Measurements from ENCODE around the gene DPM3. TPM values are rescaled to one million over a fixed set of nuclear protein-coding genes. Genes with fewer than 3 reads are reported as not detected.

The DPM3 gene
- total RNA-seq, 1 donor from 2014 or later = 61.3 TPM

GRCh38 chr1:155133799-155134281, 6.5 kb downstream of the DPM3 start:
- Mint-ChIP-seq H3K27ac (ENCODE audit: unreplicated experiment) (peak overlapping the region; percentile 47), H3K9me3 (ENCODE audit: unreplicated experiment) (no peaks in the 10 kb centered on the region), H3K4me3 (ENCODE audit: unreplicated experiment) (no peak overlapping the region), H3K36me3 (ENCODE audit: unreplicated experiment) (peaks cover 16% of the 10 kb centered on the region), H3K27me3 (ENCODE audit: unreplicated experiment) (no peaks in the 10 kb centered on the region), H3K4me1 (ENCODE audit: unreplicated experiment) (peaks cover 63% of the 10 kb centered on the region)
- DNase-seq (ENCODE audit: extremely low spot score, unreplicated experiment) = no peak
- no peak for TF ChIP-seq CTCF (IDR thresholded peaks at IDR 0.05)

GRCh38 chr1:155131856-155132255, 8.5 kb downstream of the DPM3 start:
- no peaks in the 10 kb centered on the region for H3K9me3 Mint-ChIP-seq (ENCODE audit: unreplicated experiment)
- no peak for TF ChIP-seq CTCF (IDR thresholded peaks at IDR 0.05)
- no peak overlapping the region for H3K27ac Mint-ChIP-seq (ENCODE audit: unreplicated experiment)
- H3K4me3 Mint-ChIP-seq (ENCODE audit: unreplicated experiment) = no peak overlapping the region
- peaks cover 13% of the 10 kb centered on the region for H3K36me3 Mint-ChIP-seq (ENCODE audit: unreplicated experiment)
- no peak for DNase-seq (ENCODE audit: extremely low spot score, unreplicated experiment)
- H3K27me3 Mint-ChIP-seq (ENCODE audit: unreplicated experiment) = no peaks in the 10 kb centered on the region
- peaks cover 61% of the 10 kb centered on the region for H3K4me1 Mint-ChIP-seq (ENCODE audit: unreplicated experiment)

GRCh38 chr1:155131285-155131684, 9.0 kb downstream of the DPM3 start:
- no peaks in the 10 kb centered on the region for H3K27me3 Mint-ChIP-seq (ENCODE audit: unreplicated experiment)
- no peak overlapping the region for H3K27ac Mint-ChIP-seq (ENCODE audit: unreplicated experiment)
- no peak for DNase-seq (ENCODE audit: extremely low spot score, unreplicated experiment)
- H3K4me1 Mint-ChIP-seq (ENCODE audit: unreplicated experiment) = peaks cover 61% of the 10 kb centered on the region
- H3K9me3 Mint-ChIP-seq (ENCODE audit: unreplicated experiment) = no peaks in the 10 kb centered on the region
- no peak for TF ChIP-seq CTCF (IDR thresholded peaks at IDR 0.05)
- peaks cover 13% of the 10 kb centered on the region for H3K36me3 Mint-ChIP-seq (ENCODE audit: unreplicated experiment)
- peak overlapping the region; percentile 85 for H3K4me3 Mint-ChIP-seq (ENCODE audit: unreplicated experiment)

- Mint-ChIP-seq H3K4me3 (ENCODE audit: unreplicated experiment) (peak overlapping the region; percentile 85), H3K27me3 (ENCODE audit: unreplicated experiment) (no peaks in the 10 kb centered on the region), H3K4me1 (ENCODE audit: unreplicated experiment) (peaks cover 62% of the 10 kb centered on the region), H3K27ac (ENCODE audit: unreplicated experiment) (peak overlapping the region; percentile 85), H3K36me3 (ENCODE audit: unreplicated experiment) (peaks cover 13% of the 10 kb centered on the region), H3K9me3 (ENCODE audit: unreplicated experiment) (no peaks in the 10 kb centered on the region)
- TF ChIP-seq CTCF (IDR thresholded peaks at IDR 0.05) = no peak
- DNase-seq (ENCODE audit: extremely low spot score, unreplicated experiment) = no peak
These were observed 9.9 kb downstream of the DPM3 start for GRCh38 chr1:155130272-155131006.

GRCh38 chr1:155128755-155129473, 11.4 kb downstream of the DPM3 start:
- Mint-ChIP-seq H3K27ac (ENCODE audit: unreplicated experiment) (peak overlapping the region; percentile 85), H3K36me3 (ENCODE audit: unreplicated experiment) (peaks cover 9% of the 10 kb centered on the region), H3K4me3 (ENCODE audit: unreplicated experiment) (peak overlapping the region; percentile 85), H3K9me3 (ENCODE audit: unreplicated experiment) (no peaks in the 10 kb centered on the region), H3K27me3 (ENCODE audit: unreplicated experiment) (no peaks in the 10 kb centered on the region), H3K4me1 (ENCODE audit: unreplicated experiment) (peaks cover 66% of the 10 kb centered on the region)
- DNase-seq (ENCODE audit: extremely low spot score, unreplicated experiment) = no peak
- no peak for TF ChIP-seq CTCF (IDR thresholded peaks at IDR 0.05)

Data from osteocyte (in vitro differentiated cells).